Measurements from ENCODE around the gene ADCY7. TPM values are rescaled to one million over a fixed set of nuclear protein-coding genes. Genes with fewer than 3 reads are reported as not detected.

ADCY7 gene
- total and polyA plus RNA-seq, 2 of the 4 experiments (the other 2 are of a cell fraction) = 15.2 to 17.1 TPM

DNA sequence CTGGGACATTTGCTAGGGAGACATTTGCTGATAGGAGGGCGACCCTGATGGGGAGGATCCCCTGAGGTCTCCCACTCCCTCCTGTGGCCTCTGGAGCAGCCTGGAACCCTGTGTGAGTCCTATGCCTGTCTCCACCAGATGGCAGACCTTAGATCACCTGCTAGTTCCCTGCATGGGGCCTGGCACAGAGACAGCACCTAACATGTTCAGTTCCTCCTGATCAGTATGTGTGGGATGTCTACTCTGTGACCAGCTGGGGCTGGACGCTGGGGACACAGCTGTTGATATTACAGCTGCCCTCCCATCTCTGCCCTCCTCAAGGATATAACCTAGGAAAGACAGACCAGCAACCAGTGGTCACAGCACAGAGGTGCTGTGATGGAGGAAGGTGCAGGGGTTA, 1.1 kb upstream of the ADCY7 start:
- Histone ChIP-seq H3K4me3 (ENCODE audit: insufficient read depth, low read depth, low read length) (no peak overlapping the region), H3K4me1 (ENCODE audit: control insufficient read depth, insufficient read depth, low read length) (peaks cover 19% of the 10 kb centered on the region), H2BK5ac (ENCODE audit: low read depth, low read length, poor library complexity, severe bottlenecking) (peak overlapping the region; percentile 4), H2AK5ac (ENCODE audit: low read depth, low read length) (peak overlapping the region; percentile 51), H3K23ac (ENCODE audit: low read depth, low read length) (no peak overlapping the region; the same call in 1 of the 2 replicates), H3K27ac (ENCODE audit: insufficient read depth, low read length) (no peak overlapping the region), H3K9ac (ENCODE audit: low read depth, low read length) (no peak overlapping the region), H2AFZ (replicated peaks; ENCODE audit: low read length, poor library complexity) (peak overlapping the region; percentile 72), H2BK15ac (ENCODE audit: low read depth, low read length) (peak overlapping the region; percentile 42; the same call in 1 of the 3 replicates), H3K18ac (ENCODE audit: low read depth, low read length) (no peak overlapping the region), H3K4ac (ENCODE audit: low read depth, low read length) (peak overlapping the region; percentile 61), H4K91ac (ENCODE audit: insufficient read depth, low read depth, low read length) (peak overlapping the region; percentile 75), H4K20me1 (ENCODE audit: insufficient read depth, low read length) (no peaks in the 10 kb centered on the region), H3K36me3 (ENCODE audit: control insufficient read depth, insufficient read depth, low read length) (no peaks in the 10 kb centered on the region), H3K14ac (replicated peaks; ENCODE audit: low read depth, low read length) (peak overlapping the region; percentile 88; the same call in 1 of the 2 replicates), H4K8ac (ENCODE audit: low read depth in 2 of 2, low read length in 2 of 2) (peak overlapping the region; percentile 42 to 64; a peak in 3 of 4 replicates), H3K27me3 (ENCODE audit: control insufficient read depth, insufficient read depth, low read length) (peaks cover 6% of the 10 kb centered on the region), H2BK20ac (ENCODE audit: low read depth, low read length) (peak overlapping the region; percentile 74), H4K5ac (ENCODE audit: low read depth, low read length) (peak overlapping the region; percentile 49), H3K56ac (ENCODE audit: extremely low read depth, insufficient read depth, low read length) (no peak overlapping the region), H2AK9ac (replicated peaks; ENCODE audit: low read depth, low read length, poor library complexity) (peak overlapping the region; percentile 81), H3K9me3 (ENCODE audit: control insufficient read depth, insufficient read depth, low read length) (peaks cover 3% of the 10 kb centered on the region), H3K9me1 (ENCODE audit: insufficient read depth, low read length) (peaks cover 13% of the 10 kb centered on the region; the same call in 1 of the 2 replicates), H3K79me1 (ENCODE audit: low read depth in 1 of 2, low read length in 2 of 2) (peaks cover 16 to 37% of the 10 kb centered on the region in 2 experiments; a peak in 3 of 4 replicates), H3K4me2 (ENCODE audit: low read depth, low read length) (no peak overlapping the region), H2BK120ac (ENCODE audit: low read depth, low read length) (peak overlapping the region; percentile 81)
- BruUV-seq (replicated peaks) = no TSS peak
- TF ChIP-seq, protein P1, sequence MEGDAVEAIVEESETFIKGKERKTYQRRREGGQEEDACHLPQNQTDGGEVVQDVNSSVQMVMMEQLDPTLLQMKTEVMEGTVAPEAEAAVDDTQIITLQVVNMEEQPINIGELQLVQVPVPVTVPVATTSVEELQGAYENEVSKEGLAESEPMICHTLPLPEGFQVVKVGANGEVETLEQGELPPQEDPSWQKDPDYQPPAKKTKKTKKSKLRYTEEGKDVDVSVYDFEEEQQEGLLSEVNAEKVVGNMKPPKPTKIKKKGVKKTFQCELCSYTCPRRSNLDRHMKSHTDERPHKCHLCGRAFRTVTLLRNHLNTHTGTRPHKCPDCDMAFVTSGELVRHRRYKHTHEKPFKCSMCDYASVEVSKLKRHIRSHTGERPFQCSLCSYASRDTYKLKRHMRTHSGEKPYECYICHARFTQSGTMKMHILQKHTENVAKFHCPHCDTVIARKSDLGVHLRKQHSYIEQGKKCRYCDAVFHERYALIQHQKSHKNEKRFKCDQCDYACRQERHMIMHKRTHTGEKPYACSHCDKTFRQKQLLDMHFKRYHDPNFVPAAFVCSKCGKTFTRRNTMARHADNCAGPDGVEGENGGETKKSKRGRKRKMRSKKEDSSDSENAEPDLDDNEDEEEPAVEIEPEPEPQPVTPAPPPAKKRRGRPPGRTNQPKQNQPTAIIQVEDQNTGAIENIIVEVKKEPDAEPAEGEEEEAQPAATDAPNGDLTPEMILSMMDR (conservative IDR thresholded peaks at IDR 0.05; ENCODE audit: low read depth, low read length) = peak; percentile 31; the same call in 1 of the 2 replicates
- TF ChIP-seq POLR2A (IDR thresholded peaks at IDR 0.05; ENCODE audit: low read depth, low read length) = no peak
- in situ Hi-C loops (cut with MboI; ENCODE audit: low sequenced_read_pairs) (no loop called here), intact Hi-C loops (cut with micrococcal nuclease) (loop anchor here (5.0 kb wide), 1 partner anchor 37 kb away; no protein-coding TSS in a partner anchor), dilution Hi-C loops (cut with HindIII; ENCODE audit: low sequenced_read_pairs, unreplicated experiment) (no loop called here)
- ATAC-seq (ENCODE audit: low read depth) (no peak), DNase-seq (peak; percentile 12)
- ChIA-PET CTCF (no interaction called here), POLR2A (ENCODE audit: unreplicated experiment) (no interaction called here)
- WGBS, 2 experiments (ENCODE audit: extremely low coverage in 2 of 2, insufficient read length in 1 of 2) = 83% methylated on average over 1 of the region's 2 CpGs; no CpG with 5 or more reads in 1 of the 2 experiments

Measured in IMR-90 (cell line).